Measurements from ENCODE around the gene FOXO6.

DNA sequence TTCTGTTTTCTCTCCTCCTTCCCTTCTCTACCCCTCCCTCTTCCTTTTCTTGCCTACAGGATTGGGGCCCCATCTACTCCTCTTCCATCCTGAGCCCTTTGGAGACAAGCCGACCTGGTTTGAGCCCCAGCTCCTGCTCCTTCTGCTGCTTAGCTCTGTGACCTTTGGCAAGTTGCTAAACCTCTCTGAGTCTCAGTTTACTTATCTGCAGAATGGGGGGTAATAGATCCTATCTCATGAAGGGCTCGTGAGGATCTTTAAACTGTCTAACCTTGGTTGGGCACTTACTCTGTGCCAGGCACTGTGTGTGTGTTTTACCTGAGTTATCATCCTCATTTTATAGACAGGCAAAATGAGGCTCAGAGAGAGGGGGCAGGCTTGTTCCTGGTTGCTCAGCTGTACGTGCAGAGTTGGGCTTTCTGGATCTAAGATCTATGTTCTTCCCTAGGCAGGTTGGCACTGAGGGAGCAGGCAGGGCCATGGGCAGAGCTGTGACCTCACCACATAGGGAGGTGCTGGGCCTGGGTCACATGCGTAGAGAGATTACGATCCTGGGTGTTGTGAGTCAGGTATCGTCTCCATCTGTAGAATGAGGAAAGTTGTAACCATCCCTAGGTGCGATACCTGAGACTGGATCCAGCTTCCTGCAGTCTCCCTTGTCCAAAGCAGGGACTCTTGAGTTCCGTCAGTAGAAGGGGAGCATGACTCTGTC lies 58.5 kb downstream of the FOXO6 start:
- TF ChIP-seq, protein P1, sequence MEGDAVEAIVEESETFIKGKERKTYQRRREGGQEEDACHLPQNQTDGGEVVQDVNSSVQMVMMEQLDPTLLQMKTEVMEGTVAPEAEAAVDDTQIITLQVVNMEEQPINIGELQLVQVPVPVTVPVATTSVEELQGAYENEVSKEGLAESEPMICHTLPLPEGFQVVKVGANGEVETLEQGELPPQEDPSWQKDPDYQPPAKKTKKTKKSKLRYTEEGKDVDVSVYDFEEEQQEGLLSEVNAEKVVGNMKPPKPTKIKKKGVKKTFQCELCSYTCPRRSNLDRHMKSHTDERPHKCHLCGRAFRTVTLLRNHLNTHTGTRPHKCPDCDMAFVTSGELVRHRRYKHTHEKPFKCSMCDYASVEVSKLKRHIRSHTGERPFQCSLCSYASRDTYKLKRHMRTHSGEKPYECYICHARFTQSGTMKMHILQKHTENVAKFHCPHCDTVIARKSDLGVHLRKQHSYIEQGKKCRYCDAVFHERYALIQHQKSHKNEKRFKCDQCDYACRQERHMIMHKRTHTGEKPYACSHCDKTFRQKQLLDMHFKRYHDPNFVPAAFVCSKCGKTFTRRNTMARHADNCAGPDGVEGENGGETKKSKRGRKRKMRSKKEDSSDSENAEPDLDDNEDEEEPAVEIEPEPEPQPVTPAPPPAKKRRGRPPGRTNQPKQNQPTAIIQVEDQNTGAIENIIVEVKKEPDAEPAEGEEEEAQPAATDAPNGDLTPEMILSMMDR (IDR thresholded peaks at IDR 0.05; ENCODE audit: low read depth, low read length) = no peak
- TF ChIP-seq, protein P2, sequence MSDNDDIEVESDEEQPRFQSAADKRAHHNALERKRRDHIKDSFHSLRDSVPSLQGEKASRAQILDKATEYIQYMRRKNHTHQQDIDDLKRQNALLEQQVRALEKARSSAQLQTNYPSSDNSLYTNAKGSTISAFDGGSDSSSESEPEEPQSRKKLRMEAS (IDR thresholded peaks at IDR 0.05; ENCODE audit: low read depth, low read length) = no peak
- no peak for TF ChIP-seq POLR2A (IDR thresholded peaks at IDR 0.05; ENCODE audit: extremely low read depth, insufficient read length)

Data from NB4 (cell line).